Memory B cell (primary cell): ENCODE data around the gene CHST9.
A peak's percentile ranks its signal among the peaks of the same experiment; 100 is the strongest.
"Not testable (repeated sequence)": the region's sequence is repeated elsewhere in the genome, so short reads cannot be mapped to it uniquely, and the experiment has no call there.

Source experiments
- ATAC-seq: fragments of 150-1000 bp; cut with Tn5 transposase; 2 replicates; pipeline ENCODE4 v1.10.0; 2021; ENCODE audit warnings: low read depth, mild to moderate bottlenecking, moderate library complexity
- DNase-seq, 2 donors: peaks; one replicate each; pipeline ENCODE4 v3.0.0; 2022; ENCODE audit warnings: low spot score in 2 of 2
- H3K27ac Mint-ChIP-seq: one replicate; pipeline ENCODE4 v1.8.0; 2022; ENCODE audit warnings: mild to moderate bottlenecking, moderate library complexity, mixed read lengths
- H3K27me3 Mint-ChIP-seq: one replicate; pipeline ENCODE4 v1.8.0; 2022; ENCODE audit warnings: mixed read lengths
- H3K36me3 Mint-ChIP-seq: one replicate; pipeline ENCODE4 v1.8.0; 2022; ENCODE audit warnings: mild to moderate bottlenecking, mixed read lengths
- H3K4me1 Mint-ChIP-seq: one replicate; pipeline ENCODE4 v1.8.0; 2022; ENCODE audit warnings: mixed read lengths
- H3K4me3 Mint-ChIP-seq: one replicate; pipeline ENCODE4 v1.8.0; 2022; ENCODE audit warnings: mild to moderate bottlenecking, moderate library complexity, mixed read lengths
- H3K9me3 Mint-ChIP-seq: one replicate; pipeline ENCODE4 v1.8.0; 2022; ENCODE audit warnings: mixed read lengths

The CHST9 gene

DNA sequence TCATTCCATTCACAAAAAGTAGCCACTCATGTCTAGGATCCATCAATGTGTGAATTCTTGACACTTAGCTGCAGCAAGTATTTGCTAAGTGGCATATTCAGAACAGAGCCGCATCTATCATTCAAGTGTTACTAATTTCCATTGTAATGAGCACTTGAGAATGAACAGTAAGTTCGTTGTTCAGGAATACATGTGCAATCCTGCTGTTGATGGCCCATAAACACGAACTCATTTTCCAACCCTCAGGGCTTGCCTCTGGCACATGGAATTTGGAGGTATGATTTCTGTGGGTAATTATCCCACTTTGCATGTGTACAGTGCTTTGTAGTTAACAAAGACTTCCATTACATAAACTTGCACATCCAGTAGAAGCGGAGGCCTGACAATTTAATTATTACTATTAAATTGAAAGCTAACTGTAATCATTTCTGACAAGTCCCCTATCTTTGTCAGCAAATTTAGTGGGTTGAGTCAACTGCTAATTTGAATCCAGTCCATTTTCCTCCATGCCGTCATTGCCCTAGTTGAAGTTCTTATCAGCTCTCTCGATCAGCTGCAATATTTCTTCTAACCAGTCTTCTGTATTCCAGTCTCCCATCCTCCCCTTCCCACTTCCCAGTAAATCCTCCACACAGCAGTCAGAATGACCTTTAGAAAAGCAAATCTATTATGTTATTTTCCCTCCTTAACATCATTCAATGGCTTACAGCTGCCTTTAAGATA, 203.6 kb downstream of the CHST9 start:
- Mint-ChIP-seq H3K36me3 (no peaks in the 10 kb centered on the region), H3K4me3 (no peak overlapping the region), H3K9me3 (peaks cover 1% of the 10 kb centered on the region), H3K27me3 (no peaks in the 10 kb centered on the region), H3K4me1 (peaks cover 8% of the 10 kb centered on the region), H3K27ac (no peak overlapping the region)
- ATAC-seq (no peak), DNase-seq (no peak)

DNA sequence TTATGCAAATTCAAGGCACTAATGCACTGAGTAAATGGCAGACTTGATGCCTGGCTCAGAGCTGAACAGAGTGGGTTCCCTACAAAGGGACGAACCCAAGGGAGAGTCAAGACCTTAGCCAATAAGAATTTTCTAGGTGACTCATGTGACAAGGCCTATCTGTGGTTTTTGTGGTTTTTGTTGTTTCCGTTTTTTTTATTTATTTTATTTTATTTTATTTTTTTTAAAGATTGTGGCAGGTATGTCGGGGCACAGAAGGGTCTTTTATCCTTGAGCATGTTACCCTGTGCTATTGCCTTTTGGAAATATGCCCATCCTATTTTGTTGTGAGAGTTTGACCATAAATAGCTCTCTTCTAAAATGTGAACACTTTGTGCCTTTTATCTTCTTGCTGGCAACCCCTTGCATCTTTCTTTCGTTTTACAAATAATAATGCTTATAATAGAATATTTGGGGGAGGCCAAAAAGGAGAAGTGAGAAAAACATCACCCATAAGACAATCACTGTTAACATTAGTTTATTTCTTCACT, 206.2 kb downstream of the CHST9 start:
- Mint-ChIP-seq H3K9me3 (peaks cover 1% of the 10 kb centered on the region), H3K27me3 (no peaks in the 10 kb centered on the region), H3K4me1 (peaks cover 8% of the 10 kb centered on the region), H3K36me3 (no peaks in the 10 kb centered on the region), H3K4me3 (peak overlapping the region; percentile 61), H3K27ac (peak overlapping the region; percentile 62)
- peak; percentile 93 for ATAC-seq
- DNase-seq: no peak

DNA sequence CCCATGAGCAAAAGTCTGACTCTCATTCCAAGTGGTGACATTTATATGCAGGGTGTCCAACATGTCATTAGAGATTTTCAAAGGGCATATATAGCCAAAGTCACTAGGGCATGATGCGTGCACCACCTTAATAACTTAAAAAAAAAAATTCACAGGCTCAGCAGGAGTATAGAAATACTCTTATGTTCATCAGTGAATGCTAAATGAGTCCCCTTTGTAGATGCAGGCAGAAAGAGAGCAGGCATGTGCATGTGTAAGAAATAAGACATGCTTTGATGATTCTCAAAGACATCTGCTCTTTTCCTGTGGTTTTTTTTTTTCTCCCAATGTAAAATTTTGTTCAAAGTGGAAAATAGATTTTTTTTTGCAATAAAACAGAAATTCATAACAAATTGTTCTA, 207.3 kb downstream of the CHST9 start:
- Mint-ChIP-seq H3K4me1 (peaks cover 8% of the 10 kb centered on the region), H3K27ac (peak overlapping the region; percentile 55), H3K9me3 (peaks cover 2% of the 10 kb centered on the region), H3K4me3 (no peak overlapping the region), H3K27me3 (no peaks in the 10 kb centered on the region), H3K36me3 (no peaks in the 10 kb centered on the region)
- DNase-seq: no peak
- ATAC-seq: no peak

DNA sequence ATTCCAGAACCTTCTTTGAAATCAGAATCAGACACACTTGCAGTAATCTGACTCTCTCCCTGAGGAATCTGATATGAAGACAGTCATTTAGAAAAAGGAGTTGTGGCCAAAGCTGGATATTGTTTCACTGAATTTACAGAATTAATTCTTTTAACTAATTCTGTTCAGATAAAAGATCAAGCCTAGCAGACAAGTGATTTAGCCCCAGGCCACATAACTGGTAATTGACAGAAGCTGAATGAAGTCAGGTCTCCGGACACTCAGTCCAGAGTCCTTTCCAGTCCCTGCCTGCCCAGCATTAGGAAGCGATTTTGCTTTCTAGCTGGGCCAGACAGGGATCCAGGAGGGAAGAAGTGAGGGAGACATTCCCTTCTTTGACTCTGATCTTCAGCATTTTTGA, 208.9 kb downstream of the CHST9 start:
- ATAC-seq (no peak), DNase-seq (no peak)
- no peak overlapping the region for H3K4me3 Mint-ChIP-seq
- H3K4me1 Mint-ChIP-seq: peaks cover 8% of the 10 kb centered on the region
- no peaks in the 10 kb centered on the region for H3K36me3 Mint-ChIP-seq
- H3K9me3 Mint-ChIP-seq: peaks cover 2% of the 10 kb centered on the region
- H3K27ac Mint-ChIP-seq: no peak overlapping the region
- no peaks in the 10 kb centered on the region for H3K27me3 Mint-ChIP-seq

DNA sequence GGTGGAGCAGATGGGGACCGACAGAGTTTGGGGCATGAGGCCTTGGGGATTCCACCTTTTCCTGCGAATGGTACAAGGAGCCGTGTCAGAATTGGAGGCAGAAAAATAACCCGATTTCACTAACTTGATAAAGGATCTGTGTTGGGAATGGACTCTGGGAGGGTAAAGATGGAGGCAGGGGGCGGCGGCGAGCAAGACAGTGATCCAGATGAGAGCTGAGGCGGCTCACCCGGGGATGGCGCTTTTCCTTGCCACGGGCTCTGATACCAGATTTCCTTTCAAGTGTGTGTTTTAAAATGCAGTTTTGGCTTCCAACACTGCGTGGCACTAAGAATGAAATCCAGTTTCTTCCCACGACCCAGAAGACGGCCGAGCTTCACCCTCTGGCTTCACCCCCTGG, 212.6 kb downstream of the CHST9 start:
- H3K4me3 Mint-ChIP-seq, H3K9me3 Mint-ChIP-seq, H3K36me3 Mint-ChIP-seq, H3K27ac Mint-ChIP-seq, H3K27me3 Mint-ChIP-seq, H3K4me1 Mint-ChIP-seq, ATAC-seq, DNase-seq: not testable (repeated sequence)

DNA sequence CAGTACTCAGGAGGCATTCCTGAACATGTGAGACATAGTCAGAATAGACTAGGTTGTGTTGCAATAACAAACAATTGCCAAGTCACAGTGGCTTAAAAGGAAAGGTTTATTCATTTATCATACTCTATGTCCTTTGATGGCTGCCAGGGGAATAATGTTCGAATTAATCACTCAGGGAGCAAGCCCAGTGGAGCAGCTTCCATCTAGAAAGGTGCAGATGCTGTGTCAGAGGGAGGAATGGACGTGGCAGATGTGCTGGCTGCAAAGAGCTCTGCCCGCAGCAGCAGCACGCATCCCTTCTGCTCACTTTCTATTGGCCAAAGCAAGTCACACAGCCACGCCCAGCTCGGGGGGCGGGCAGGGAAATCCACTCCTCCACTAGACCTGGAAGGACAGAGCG, 213.7 kb downstream of the CHST9 start:
- no peaks in the 10 kb centered on the region for H3K27me3 Mint-ChIP-seq
- peaks cover 1% of the 10 kb centered on the region for H3K9me3 Mint-ChIP-seq
- no peaks in the 10 kb centered on the region for H3K36me3 Mint-ChIP-seq
- no peak overlapping the region for H3K27ac Mint-ChIP-seq
- no peaks in the 10 kb centered on the region for H3K4me1 Mint-ChIP-seq
- H3K4me3 Mint-ChIP-seq: no peak overlapping the region
- DNase-seq: no peak
- ATAC-seq: no peak

DNA sequence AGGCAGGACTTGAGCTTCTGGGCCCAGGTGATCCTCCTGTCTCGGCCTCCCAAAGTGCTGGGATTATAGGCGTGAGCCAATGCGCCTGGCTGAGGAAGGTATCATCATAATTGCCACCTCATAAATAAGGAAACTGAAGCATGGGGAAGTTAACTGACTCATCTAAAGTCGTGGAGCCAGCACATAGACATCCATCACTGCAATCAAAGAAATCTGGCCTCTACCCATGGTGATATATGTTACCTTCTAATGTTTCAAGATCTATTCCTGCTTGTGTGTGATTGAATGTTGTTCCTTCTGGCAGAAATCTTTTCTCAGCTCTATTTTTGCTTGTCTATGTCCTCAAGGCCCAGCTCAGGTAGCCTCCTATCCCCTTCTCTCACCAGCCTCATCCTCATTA, 214.5 kb downstream of the CHST9 start:
- DNase-seq (no peak), ATAC-seq (no peak)
- no peak overlapping the region for H3K27ac Mint-ChIP-seq
- no peaks in the 10 kb centered on the region for H3K4me1 Mint-ChIP-seq
- H3K27me3 Mint-ChIP-seq: no peaks in the 10 kb centered on the region
- H3K9me3 Mint-ChIP-seq: peaks cover 1% of the 10 kb centered on the region
- H3K36me3 Mint-ChIP-seq: no peaks in the 10 kb centered on the region
- H3K4me3 Mint-ChIP-seq: no peak overlapping the region

DNA sequence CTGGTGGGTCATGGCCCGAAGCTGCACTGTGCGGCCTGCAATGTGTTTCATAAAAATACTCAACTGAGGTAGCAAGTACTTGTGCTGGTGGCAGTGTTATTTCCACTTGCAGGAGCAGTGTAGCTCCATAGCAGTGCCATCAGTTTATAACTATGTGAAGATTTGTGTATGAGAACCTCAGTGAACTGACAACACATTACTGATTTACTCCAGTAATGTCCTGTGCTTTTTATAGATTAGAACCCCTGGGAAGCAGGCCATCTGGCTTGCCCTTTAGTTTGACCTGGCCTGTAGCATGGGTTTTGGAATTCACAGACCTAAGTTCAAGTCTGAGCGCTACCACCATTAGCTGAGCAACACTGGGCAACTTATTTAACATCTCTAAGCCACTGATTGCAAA, 219.9 kb downstream of the CHST9 start:
- Mint-ChIP-seq H3K4me3 (no peak overlapping the region), H3K4me1 (no peaks in the 10 kb centered on the region), H3K9me3 (no peaks in the 10 kb centered on the region), H3K27me3 (no peaks in the 10 kb centered on the region), H3K36me3 (no peaks in the 10 kb centered on the region), H3K27ac (no peak overlapping the region)
- DNase-seq (no peak), ATAC-seq (no peak)

DNA sequence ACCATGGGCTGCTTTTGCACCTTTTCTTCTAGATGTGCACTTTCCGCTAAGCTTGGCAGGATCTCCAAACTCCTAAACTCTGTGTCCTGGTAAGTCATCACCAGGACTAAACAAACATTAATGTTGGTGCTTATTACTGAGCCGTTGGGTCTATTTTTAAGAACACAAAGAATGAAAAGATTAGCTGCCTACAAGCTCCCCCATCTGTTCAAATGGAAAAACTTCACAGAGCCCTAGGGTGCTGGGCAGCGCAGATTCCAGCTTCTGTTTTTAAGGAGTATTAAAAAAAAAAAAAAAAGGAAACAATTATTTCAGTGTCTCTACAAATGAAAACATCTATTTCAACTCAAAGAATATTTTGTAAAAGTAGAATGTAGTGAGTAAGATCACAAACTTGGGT, 221.8 kb downstream of the CHST9 start:
- H3K9me3 Mint-ChIP-seq: peaks cover 2% of the 10 kb centered on the region

DNA sequence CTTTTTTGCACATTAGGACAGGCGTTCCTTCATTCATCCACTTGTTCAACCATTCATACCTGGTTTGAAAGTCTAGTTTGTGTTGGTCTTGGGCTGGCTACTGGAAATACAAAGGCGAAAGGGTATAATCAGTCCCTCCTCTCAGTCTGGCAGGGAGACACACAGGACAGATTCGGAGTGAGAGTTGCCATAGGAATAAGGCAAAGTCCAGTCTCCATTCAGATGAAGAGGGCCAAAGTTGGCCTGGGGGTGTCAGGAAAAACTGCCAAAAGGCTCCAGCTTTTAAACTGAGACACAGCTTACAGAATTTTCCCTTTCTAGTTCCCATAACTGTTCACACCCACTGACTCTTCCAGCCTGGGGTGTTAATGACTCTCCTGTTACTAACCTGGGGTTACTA, 223.3 kb downstream of the CHST9 start:
- H3K4me1 Mint-ChIP-seq: no peaks in the 10 kb centered on the region

More for the DNA sequence above, 221.8 kb downstream of the CHST9 start:
- Mint-ChIP-seq H3K27ac (no peak overlapping the region), H3K27me3 (no peaks in the 10 kb centered on the region), H3K4me3 (no peak overlapping the region), H3K4me1 (no peaks in the 10 kb centered on the region), H3K36me3 (no peaks in the 10 kb centered on the region)
- ATAC-seq: no peak
- DNase-seq: no peak

DNA sequence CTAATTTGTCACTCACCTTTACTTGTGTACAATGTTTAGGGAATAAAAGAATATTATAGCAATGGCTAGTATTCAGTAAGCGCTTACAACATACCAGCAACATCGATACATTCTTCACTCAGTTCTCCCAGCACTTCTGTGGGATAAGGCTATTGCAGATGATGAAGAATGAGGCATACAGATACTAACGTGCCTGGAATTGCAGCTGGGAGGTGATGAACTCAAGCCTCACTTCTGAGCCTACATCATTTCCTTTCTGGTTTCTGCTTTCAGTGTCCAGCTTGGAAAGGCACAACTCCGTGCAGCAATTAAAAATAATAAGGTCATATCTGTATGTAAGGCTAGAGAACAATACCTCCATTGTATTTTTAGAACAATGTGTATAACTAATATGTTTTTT, 224.2 kb downstream of the CHST9 start:
- Mint-ChIP-seq H3K36me3 (no peaks in the 10 kb centered on the region), H3K4me3 (no peak overlapping the region), H3K27me3 (no peaks in the 10 kb centered on the region), H3K4me1 (no peaks in the 10 kb centered on the region), H3K9me3 (peaks cover 2% of the 10 kb centered on the region), H3K27ac (no peak overlapping the region)
- ATAC-seq (no peak), DNase-seq (no peak)

More for the DNA sequence above, 223.3 kb downstream of the CHST9 start:
- Mint-ChIP-seq H3K4me3 (no peak overlapping the region), H3K27ac (no peak overlapping the region), H3K36me3 (no peaks in the 10 kb centered on the region), H3K27me3 (no peaks in the 10 kb centered on the region), H3K9me3 (peaks cover 2% of the 10 kb centered on the region)
- no peak for ATAC-seq
- DNase-seq: no peak

DNA sequence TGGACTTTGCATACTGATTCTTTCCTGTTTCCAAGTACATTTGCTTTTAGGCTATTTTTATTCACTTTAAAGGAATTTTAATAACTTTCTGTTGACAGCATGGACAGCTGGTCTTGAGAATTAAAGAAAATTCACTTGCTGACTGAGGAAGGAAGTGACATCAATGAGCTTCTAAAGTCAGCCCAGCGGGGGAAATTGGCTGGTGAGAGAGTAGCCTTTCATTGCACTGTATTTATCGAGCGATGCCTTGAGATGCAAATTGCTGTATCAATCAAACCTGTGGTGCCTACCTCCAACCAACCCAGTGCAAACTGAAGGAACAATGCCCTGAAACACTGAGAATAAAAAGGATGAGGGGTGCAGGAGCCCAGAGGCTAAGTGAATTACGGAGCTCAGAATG, 228.2 kb downstream of the CHST9 start:
- H3K9me3 Mint-ChIP-seq: peaks cover 2% of the 10 kb centered on the region
- ATAC-seq: no peak
- DNase-seq: no peak
- H3K4me1 Mint-ChIP-seq: no peaks in the 10 kb centered on the region
- H3K27me3 Mint-ChIP-seq: no peaks in the 10 kb centered on the region
- H3K27ac Mint-ChIP-seq: no peak overlapping the region
- no peaks in the 10 kb centered on the region for H3K36me3 Mint-ChIP-seq
- no peak overlapping the region for H3K4me3 Mint-ChIP-seq

DNA sequence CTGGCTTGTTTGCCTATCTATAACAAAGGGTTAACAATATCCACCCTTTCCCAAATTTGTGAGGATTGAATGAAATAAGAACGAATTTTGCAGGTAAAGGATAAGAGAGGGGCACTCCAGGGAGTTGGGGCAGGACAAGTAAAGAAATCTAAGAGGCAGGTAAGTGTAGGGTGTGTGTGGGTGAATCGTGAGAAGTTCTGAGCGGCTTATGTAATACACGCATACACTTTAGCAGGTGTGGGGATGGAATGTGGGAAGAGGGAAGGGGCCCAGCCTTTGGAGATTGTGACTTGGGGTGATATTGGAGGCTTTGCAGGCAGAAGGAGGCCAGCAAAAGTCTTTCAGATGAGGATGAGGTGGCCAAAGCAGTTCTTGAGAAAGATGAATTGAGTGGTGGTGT, 236.4 kb downstream of the CHST9 start:
- DNase-seq: no peak
- H3K9me3 Mint-ChIP-seq: no peaks in the 10 kb centered on the region
- no peaks in the 10 kb centered on the region for H3K27me3 Mint-ChIP-seq
- no peaks in the 10 kb centered on the region for H3K4me1 Mint-ChIP-seq
- ATAC-seq: no peak
- H3K36me3 Mint-ChIP-seq: no peaks in the 10 kb centered on the region
- no peak overlapping the region for H3K27ac Mint-ChIP-seq
- H3K4me3 Mint-ChIP-seq: no peak overlapping the region

DNA sequence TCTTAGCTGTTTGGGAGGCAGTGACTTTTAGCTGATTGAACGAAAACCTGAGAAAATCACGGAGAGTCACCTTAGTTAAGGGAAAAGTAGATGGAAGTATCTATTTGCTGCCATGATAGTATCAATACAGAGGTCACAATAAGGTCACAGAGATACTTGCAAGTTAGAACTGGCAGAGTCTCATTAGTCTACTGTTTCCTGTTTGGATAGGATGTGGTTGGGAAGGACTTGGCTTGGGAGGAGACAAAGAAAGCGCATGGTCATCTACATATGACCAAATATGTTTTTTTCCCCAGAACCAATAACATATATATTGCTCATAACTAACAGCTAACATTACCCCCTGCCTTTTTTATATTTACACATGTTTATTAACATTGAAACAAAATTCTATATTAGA, 241.2 kb downstream of the CHST9 start:
- no peak for ATAC-seq
- H3K9me3 Mint-ChIP-seq: no peaks in the 10 kb centered on the region
- H3K27me3 Mint-ChIP-seq: no peaks in the 10 kb centered on the region

DNA sequence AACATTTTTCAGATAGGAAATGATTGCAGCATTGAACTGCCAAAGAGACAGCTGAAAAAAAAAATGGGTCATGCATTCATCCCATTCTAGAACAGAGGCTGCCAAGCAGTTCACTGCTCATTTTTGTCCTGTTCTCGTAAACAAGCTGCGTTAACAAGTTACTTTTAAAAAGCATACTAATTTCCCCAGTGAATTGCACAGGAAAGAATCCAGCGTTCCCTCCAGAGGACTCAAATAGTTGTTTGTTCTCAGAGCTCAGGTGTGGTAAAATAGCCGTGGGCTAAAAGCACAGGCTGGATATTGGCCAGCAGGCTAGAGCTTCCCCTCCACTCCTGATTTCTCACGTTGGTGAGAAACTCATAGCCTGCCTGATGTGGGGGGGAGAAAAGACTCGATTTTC, 243.5 kb downstream of the CHST9 start:
- Mint-ChIP-seq H3K36me3 (no peaks in the 10 kb centered on the region), H3K27me3 (no peaks in the 10 kb centered on the region), H3K27ac (no peak overlapping the region), H3K9me3 (no peaks in the 10 kb centered on the region), H3K4me1 (no peaks in the 10 kb centered on the region), H3K4me3 (no peak overlapping the region)
- DNase-seq (no peak), ATAC-seq (no peak)

More for the DNA sequence above, 241.2 kb downstream of the CHST9 start:
- no peak for DNase-seq
- Mint-ChIP-seq H3K36me3 (no peaks in the 10 kb centered on the region), H3K4me3 (no peak overlapping the region), H3K4me1 (no peaks in the 10 kb centered on the region), H3K27ac (no peak overlapping the region)
